HG03196 (cell line): ENCODE data around the gene BEST1.

Source experiments
- ATAC-seq: cut with Tn5 transposase; IDR thresholded peaks from one replicate; pipeline ENCODE4 v1.9.1; 2021; ENCODE audit not compliant: unreplicated experiment

Gene BEST1

DNA sequence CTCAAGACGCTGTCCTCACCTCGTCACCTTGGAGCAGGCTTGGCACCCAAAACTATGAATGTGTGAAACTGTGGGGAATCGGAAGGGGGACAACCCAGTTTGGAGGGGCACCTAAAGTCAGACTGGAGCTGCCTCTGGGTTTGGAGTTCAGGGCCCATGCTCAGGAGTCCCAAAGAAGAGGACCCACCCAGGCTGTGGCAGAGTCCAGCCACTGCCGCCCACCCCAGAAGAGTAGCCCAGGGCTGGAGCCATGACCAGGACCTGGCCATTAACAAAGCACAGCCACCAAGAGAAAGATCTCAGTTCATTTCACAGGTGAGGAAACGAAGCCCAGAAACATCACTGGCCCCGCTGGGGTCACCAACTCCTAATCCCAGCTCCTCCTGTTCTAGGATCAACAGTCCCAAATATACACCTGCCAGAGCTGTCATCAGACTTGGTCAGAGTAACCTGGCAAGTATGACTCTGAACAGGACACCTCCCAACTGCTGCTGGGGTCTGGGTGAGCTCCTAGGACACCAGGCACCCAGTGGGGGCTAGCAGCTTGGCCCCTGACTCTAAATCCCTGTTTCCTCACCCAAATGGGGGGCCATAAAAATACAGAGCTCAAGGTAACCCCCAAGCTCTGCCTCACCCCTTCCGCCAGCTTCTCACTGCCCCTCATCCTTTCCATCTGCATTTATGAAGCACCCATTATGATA lies 35.5 kb upstream of the BEST1 start:
- no peak for ATAC-seq

GRCh38 chr11:61916737-61917333 lies 33.3 kb upstream of the BEST1 start:
- ATAC-seq = no peak

- no peak for ATAC-seq
Observed at GRCh38 chr11:61917334-61918109, 32.6 kb upstream of the BEST1 start, which contains the start of gene RAB3IL1. Gene RAB3IL1 (minus strand): TSS chr11:61917566. CDS start chr11:61917367, 199 bp downstream.

GRCh38 chr11:61918251-61918937 lies 31.8 kb upstream of the BEST1 start:
- no peak for ATAC-seq

DNA sequence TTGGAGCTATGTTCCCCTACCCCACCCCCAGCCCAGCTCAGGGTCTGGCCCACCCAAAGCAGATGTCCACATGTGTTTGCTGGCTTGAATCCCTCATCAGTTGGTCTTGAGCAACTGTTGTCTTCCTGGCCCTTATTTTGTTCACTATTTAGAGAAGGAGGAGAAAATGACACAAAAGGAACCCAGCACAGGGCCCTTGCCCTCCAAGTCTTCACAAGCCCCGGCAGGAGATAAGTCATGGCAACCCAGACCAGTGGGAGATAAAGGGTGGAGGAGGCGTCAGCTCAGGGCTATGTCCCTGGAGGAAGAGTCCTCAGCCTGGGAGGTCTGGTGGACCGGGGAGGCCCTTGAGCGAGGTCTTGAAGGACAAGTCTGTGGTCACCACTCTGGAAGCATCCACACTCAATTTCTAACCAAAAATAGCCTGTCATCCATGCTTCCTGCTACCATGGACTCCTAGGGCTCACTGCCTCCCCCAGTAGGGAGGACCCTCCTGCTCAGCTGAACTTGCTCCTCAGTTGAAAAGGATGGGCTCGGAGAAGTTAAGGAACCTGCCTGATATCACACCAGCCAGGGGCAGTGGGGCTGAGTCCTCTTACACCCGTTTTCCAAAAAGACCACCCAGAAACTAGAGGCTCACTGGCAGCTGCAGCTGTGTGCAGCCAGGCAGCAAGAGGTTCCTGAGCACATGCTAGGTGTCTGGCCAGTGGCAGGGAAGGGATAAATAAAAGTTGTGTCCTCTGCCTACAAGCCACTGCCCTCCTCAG lies 31.0 kb upstream of the BEST1 start:
- ATAC-seq = no peak

DNA sequence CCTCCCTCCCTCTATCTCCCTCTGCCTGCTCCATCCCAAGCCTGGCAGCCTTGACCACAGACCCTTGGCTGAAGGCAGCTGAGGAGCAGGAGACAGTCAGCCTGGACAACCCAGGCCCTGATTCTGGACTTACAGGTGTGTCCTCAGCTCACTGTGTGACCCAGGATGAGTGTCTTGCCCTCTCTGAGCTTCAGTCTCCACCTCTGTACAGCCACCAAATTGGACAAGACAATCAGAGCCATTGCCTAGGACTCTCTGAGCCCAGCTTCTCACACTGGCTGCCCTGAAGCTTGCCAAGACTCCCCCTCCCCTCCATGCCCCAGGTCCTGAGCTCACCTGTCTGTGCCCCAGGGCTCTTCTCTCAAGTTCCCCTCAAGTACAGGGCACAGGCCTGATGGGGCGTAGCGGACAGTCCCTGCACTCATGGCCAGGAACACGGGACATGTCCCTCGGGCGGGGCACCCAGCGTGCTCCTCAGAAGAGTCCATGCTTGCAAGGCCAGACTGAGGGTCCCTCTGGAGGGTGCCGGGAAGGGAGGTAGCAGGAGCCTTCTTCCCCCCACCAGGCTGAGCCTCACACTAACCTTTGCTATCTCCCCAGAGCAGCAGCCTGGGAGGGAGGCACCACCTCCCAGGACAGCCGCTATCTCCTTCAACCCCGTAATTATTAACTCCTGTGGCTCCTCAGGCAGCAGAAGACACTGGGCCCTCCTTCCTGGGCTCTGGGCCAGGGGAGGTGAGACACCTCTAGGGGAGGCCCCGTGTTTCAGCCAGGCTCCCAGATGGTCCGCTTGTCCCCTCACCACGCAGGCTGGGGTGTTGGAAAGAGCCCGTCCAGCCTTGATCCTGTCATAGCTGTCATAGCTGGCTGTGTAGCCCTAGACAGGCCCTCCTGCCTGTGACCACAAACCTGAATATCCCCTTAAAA lies 30.2 kb upstream of the BEST1 start:
- ATAC-seq = no peak

GRCh38 chr11:61921446-61921845 lies 28.7 kb upstream of the BEST1 start:
- ATAC-seq = no peak

DNA sequence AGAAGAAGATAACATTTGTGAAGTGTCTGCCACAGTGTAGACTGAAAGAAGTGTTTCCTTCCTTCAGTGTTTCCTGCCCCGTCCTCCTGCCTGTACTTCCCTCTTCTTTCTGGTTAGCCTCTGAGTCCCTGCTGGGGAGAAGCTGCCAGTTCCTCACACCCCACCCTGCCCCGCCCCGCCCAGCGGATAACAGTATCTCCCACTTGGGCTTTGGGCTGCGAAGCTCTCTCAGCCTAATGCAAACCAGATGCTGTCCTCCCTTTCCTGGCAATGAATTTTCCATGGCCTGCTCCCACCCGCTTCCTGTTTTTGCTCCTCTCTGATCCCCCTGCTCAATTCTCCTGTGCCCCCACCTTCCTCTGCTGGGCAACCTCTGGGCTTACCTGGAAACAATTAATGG lies 27.6 kb upstream of the BEST1 start:
- ATAC-seq = no peak

GRCh38 chr11:61923166-61924063 lies 26.7 kb upstream of the BEST1 start:
- no peak for ATAC-seq

GRCh38 chr11:61924064-61924455 lies 26.1 kb upstream of the BEST1 start:
- no peak for ATAC-seq

DNA sequence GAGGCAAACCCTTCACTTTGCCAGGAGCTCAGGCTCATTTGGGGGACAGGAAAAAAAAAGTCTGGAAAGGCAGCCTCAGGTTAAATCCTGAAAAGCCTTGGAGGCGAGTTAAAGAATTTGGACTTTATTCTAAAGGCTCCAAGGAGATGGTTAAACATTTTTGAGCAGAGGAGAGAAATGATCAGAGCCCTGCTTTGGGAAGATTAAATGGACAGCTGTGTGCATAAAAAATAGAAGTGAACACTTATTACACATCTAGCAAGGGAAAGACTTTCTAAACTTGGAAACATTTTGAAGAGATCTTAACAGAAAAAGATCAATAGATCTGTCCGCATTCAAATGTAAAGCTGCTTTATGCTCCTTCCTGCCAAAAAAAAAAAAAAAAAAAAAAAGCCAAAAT lies 24.4 kb upstream of the BEST1 start:
- ATAC-seq = no peak

GRCh38 chr11:61926235-61926634 lies 23.9 kb upstream of the BEST1 start:
- ATAC-seq = no peak

- no peak for ATAC-seq
Observed at GRCh38 chr11:61927501-61927900, 22.6 kb upstream of the BEST1 start.

- no peak for ATAC-seq
Observed at GRCh38 chr11:61928606-61929005, 21.5 kb upstream of the BEST1 start.

DNA sequence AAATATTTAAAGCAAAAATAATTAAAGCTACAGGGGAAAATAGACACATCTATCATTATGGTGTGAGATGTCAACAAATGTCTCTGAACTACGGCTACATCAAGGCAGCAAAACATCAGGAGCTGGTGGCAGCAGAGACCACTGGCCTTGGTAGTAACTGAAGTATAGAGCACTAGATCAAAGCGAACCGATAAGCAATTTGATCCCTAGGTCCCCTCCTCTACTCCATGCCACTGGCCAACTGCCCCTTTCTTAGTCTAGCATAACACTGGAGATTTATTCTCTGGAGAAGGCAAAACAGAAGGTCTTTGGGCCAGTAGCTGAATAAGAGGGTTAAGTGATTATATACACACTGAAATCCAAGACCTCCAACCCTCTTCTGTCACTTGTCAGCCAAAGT lies 19.2 kb upstream of the BEST1 start:
- ATAC-seq = no peak

DNA sequence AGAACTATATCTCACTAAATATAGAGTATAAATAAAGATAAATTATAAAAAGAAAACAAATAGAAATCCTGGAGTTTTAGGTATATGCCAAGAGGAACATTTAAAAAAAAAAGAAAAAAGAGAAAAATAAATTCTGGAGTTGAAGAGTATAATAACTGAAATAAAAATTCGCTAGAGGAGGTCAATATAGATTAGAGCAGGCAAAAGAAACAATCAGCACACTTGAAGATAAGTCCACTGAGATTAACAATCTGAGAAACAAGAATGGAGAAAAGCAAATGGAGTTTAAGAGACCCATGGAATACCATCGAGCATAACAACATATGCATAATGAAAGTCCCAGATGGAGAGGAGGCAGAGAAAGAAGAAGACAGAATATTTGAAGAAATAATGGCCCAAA lies 14.3 kb upstream of the BEST1 start:
- ATAC-seq = no peak

DNA sequence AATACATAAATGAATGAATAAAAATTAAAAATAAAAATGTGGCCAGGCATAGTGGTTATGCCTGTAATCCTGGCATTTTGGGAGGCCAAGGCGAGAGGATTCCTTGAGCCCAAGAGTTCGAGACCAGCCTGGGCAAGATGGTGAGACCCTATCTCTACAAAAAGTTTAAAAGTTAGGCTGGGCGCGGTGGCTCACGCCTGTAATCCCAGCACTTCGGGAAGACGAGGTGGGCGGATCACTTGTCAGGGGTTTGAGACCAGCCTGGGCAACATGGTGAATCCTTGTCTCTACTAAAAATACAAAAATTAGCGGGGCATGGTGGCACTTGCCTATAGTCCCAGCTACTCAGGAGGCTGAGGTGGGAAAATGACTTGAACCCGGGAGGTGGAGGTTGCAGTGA lies 9.7 kb upstream of the BEST1 start:
- ATAC-seq = no peak

DNA sequence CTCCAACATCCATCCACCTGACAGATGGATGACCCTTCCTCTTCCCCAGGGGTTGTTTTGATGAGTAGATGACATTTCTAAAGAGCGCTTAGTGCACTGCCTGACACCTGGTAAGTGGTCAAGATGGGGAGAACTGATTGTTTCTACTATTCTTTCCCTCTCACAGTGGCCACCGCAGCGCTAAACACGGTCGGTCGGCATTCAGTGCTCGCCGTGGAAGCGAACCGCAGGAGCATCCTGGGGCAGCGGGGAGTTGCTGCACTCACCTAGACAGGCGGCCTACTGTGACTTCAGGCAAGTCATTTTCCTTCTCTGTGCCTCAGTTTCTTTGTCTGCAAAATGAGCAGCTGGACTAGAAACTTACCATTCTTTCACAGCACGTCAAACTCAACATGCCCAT lies 5.0 kb upstream of the BEST1 start:
- no peak for ATAC-seq

- no peak for ATAC-seq
Observed at GRCh38 chr11:61946894-61947293, 3.3 kb upstream of the BEST1 start.
